HTR-8/SVneo (cell line): Measurements from ENCODE around the gene IGSF9B.

ENCODE experiments used
- DNase-seq: peaks from one replicate; pipeline ENCODE4 v3.0.0; 2011; ENCODE audit warnings: low spot score, mixed read lengths; ENCODE audit not compliant: insufficient read length
- FAIRE-seq: peaks from 2 replicates; lab custom pipeline; 2011; peaks lifted over from hg19 to GRCh38; lab: Jason Lieb, UNC

The IGSF9B gene

GRCh38 chr11:133943950-133944698 is 12.6 kb downstream of the IGSF9B start:
- FAIRE-seq (no peak), DNase-seq (no peak)

- FAIRE-seq = no peak
- no peak for DNase-seq
Measured at GRCh38 chr11:133942577-133942976, 14.2 kb downstream of the IGSF9B start.

- FAIRE-seq (no peak), DNase-seq (no peak)
Measured at GRCh38 chr11:133941546-133941945, 15.2 kb downstream of the IGSF9B start.

- DNase-seq = no peak
- peak; percentile 92 for FAIRE-seq
Measured at GRCh38 chr11:133940034-133940433, 16.7 kb downstream of the IGSF9B start.

- no peak for FAIRE-seq
Measured at GRCh38 chr11:133939558-133939957, 17.2 kb downstream of the IGSF9B start.

GRCh38 chr11:133938166-133938565 is 18.6 kb downstream of the IGSF9B start:
- DNase-seq = no peak
- no peak for FAIRE-seq

More at GRCh38 chr11:133939558-133939957, 17.2 kb downstream of the IGSF9B start:
- no peak for DNase-seq

- DNase-seq (no peak), FAIRE-seq (no peak)
Measured at GRCh38 chr11:133937468-133937867, 19.3 kb downstream of the IGSF9B start.

- FAIRE-seq (no peak), DNase-seq (no peak)
Measured at GRCh38 chr11:133937015-133937414, 19.8 kb downstream of the IGSF9B start.

- FAIRE-seq = no peak
- no peak for DNase-seq
Measured at GRCh38 chr11:133936592-133936991, 20.2 kb downstream of the IGSF9B start.

- FAIRE-seq (no peak), DNase-seq (no peak)
Measured at GRCh38 chr11:133936136-133936535, 20.6 kb downstream of the IGSF9B start.

- FAIRE-seq (no peak), DNase-seq (no peak)
Measured at GRCh38 chr11:133935551-133935910, 21.2 kb downstream of the IGSF9B start.

- DNase-seq = peak; percentile 66
- no peak for FAIRE-seq
Measured at GRCh38 chr11:133934599-133935550, 21.9 kb downstream of the IGSF9B start.

GRCh38 chr11:133934096-133934495 is 22.7 kb downstream of the IGSF9B start:
- no peak for DNase-seq
- no peak for FAIRE-seq

- FAIRE-seq = no peak
- DNase-seq = no peak
Measured at GRCh38 chr11:133931449-133932060, 25.2 kb downstream of the IGSF9B start.

GRCh38 chr11:133930767-133931448 is 25.9 kb downstream of the IGSF9B start:
- FAIRE-seq = no peak

GRCh38 chr11:133930053-133930766 is 26.6 kb downstream of the IGSF9B start:
- no peak for FAIRE-seq
- no peak for DNase-seq

More at GRCh38 chr11:133930767-133931448, 25.9 kb downstream of the IGSF9B start:
- DNase-seq = no peak

GRCh38 chr11:133929401-133930052 is 27.2 kb downstream of the IGSF9B start:
- DNase-seq (no peak), FAIRE-seq (no peak)

GRCh38 chr11:133928628-133929059 is 28.1 kb downstream of the IGSF9B start:
- DNase-seq (no peak), FAIRE-seq (no peak)
